Measurements from ENCODE around the gene CASK.

DNA sequence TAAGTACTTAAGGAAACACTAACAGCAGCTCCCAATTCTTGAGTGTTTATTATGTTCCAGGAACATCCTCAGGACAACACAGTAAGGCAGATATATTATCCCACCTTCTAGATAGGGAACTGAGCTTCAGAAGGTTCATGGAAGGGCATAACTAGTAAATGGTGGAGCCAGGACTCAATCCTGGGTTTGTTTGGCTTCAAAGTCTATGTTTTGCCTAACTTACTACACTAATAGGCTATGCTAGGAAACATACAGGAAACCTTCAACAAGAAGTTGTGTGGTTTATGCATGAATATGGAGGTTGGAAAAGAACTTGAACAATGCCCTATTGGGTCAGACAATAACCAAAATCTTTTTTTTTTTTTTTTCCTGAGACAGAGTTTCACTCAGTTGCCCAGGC, 307.1 kb downstream of the CASK start:
- TF ChIP-seq, protein P1, sequence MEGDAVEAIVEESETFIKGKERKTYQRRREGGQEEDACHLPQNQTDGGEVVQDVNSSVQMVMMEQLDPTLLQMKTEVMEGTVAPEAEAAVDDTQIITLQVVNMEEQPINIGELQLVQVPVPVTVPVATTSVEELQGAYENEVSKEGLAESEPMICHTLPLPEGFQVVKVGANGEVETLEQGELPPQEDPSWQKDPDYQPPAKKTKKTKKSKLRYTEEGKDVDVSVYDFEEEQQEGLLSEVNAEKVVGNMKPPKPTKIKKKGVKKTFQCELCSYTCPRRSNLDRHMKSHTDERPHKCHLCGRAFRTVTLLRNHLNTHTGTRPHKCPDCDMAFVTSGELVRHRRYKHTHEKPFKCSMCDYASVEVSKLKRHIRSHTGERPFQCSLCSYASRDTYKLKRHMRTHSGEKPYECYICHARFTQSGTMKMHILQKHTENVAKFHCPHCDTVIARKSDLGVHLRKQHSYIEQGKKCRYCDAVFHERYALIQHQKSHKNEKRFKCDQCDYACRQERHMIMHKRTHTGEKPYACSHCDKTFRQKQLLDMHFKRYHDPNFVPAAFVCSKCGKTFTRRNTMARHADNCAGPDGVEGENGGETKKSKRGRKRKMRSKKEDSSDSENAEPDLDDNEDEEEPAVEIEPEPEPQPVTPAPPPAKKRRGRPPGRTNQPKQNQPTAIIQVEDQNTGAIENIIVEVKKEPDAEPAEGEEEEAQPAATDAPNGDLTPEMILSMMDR (IDR thresholded peaks at IDR 0.05): no peak
- no peak for TF ChIP-seq POLR2A (IDR thresholded peaks at IDR 0.05)

Measured in adrenal gland (tissue), 5 donors.